Upper lobe of right lung (tissue), 1 donor: ENCODE measurements around the gene SORL1. TPM values are rescaled to one million over a fixed set of nuclear protein-coding genes. Genes with fewer than 3 reads are reported as not detected.
"Not testable (repeated sequence)": the region's sequence is repeated elsewhere in the genome, so short reads cannot be mapped to it uniquely, and the experiment has no call there.

Experiments
- ATAC-seq: fragments of 200-7000 bp; cut with Tn5 transposase; one replicate; pipeline ENCODE4 v1.9.1; 2020; ENCODE audit warnings: mild to moderate bottlenecking, moderate library complexity
- DNase-seq: peaks from one replicate; pipeline ENCODE4 v3.0.0-alpha.2; 2020
- H3K27ac ChIP-seq: fragments of 200-600 bp; one replicate; pipeline ENCODE4 v1.8.0; 2022
- H3K27me3 ChIP-seq: fragments of 200-600 bp; one replicate; pipeline ENCODE4 v1.8.0; 2022; ENCODE audit warnings: mild to moderate bottlenecking
- H3K36me3 ChIP-seq: fragments of 200-600 bp; one replicate; pipeline ENCODE4 v1.8.0; 2022
- H3K4me1 ChIP-seq: fragments of 200-600 bp; one replicate; pipeline ENCODE4 v1.8.0; 2022
- H3K4me3 ChIP-seq: fragments of 200-600 bp; one replicate; pipeline ENCODE4 v1.8.0; 2022; ENCODE audit warnings: mild to moderate bottlenecking
- H3K9me3 ChIP-seq: fragments of 200-600 bp; one replicate; pipeline ENCODE4 v1.8.0; 2022
- CTCF ChIP-seq: fragments of 200-600 bp; IDR thresholded peaks from one replicate; pipeline ENCODE4 v1.8.0; 2022; ENCODE audit warnings: antibody characterized with exemption
- intact Hi-C: fragments of 100-400 bp; cut with DNase I; formaldehyde crosslinking; loops from one replicate; pipeline ENCODE4 v1.11.0; 2022
- total RNA-seq: library from RNA; stranded (reverse); fragmentation: NEBNext Ultra II Directional; extraction: Animal tissue kit (Norgen Biotek cat#: 25700); gene quantifications from one replicate; pipeline ENCODE4 v1.2.1, GENCODE V29; 2021
- donor health status: DM: no; HTN: yes; CAD: no; lungs with severe emphysema.

The SORL1 gene
- total RNA-seq, 1 donor from 2014 or later = 48.3 TPM

- H3K36me3 ChIP-seq = no peaks in the 10 kb centered on the region
- no peaks in the 10 kb centered on the region for H3K9me3 ChIP-seq
- no peaks in the 10 kb centered on the region for H3K27me3 ChIP-seq
- H3K27ac ChIP-seq = no peak overlapping the region
- no peak for DNase-seq
- intact Hi-C loops = no loop called here
- peaks cover 13% of the 10 kb centered on the region for H3K4me1 ChIP-seq
- no peak for TF ChIP-seq CTCF
- no peak for ATAC-seq
- no peak overlapping the region for H3K4me3 ChIP-seq
Observed at GRCh38 chr11:121478895-121479697, 27.0 kb downstream of the SORL1 start.

DNA sequence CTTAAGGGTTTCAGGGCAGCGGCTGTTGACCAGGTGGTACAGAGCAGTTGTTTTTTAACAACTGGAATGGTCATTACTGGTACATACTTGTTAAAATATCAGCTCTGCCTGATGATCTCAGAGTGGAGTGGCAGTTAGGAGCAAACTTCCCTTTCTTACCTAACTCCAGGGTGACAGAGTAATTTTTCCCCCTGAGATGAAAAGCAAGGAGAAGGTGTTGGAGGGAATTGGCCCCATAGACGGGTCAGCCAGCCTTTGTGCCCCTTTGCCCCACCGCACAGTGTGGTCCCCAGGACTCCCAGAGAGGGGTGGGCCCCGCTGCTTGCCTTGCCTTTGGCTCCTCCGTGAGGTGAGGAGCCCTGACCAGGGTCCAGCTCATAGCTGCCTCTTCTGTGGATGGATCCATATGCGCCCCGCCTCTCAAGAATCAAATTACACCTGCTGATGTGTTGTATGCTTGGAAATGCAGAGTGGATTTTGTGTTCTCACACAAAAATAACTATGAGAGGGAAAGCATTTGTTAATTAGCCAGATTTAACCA, 27.7 kb downstream of the SORL1 start:
- intact Hi-C loops = no loop called here
- Histone ChIP-seq H3K27me3 (no peaks in the 10 kb centered on the region), H3K9me3 (no peaks in the 10 kb centered on the region), H3K4me3 (no peak overlapping the region), H3K4me1 (peaks cover 13% of the 10 kb centered on the region), H3K36me3 (no peaks in the 10 kb centered on the region), H3K27ac (no peak overlapping the region)
- no peak for TF ChIP-seq CTCF
- DNase-seq (no peak), ATAC-seq (no peak)

DNA sequence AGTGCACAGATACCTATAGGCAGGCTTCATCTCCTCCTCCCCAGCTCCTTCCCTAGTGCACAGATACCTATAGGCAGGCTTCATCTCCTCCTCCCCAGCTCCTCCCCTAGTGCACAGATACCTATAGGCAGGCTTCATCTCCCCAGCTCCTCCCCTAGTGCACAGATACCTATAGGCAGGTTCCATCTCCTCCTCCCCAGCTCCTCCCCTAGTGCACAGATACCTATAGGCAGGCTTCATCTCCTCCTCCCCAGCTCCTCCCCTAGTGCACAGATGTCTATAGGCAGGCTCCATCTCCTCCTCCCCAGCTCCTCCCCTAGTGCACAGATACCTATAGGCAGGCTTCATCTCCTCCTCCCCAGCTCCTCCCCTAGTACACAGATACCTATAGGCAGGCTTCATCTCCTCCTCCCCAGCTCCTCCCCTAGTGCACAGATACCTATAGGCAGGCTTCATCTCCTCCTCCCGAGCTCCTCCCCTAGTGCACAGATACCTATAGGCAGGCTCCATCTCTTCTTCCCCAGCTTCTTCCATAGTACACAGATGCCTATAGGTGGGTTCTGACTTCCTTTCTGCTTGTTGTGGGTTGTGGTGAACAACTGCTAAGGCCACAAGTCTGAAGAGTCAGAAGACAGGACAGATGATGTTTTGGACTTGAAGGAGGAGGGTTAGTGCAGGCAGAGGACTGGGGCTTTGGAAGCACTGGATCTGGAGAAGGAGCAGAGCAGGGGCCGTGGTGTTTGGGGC, 29.5 kb downstream of the SORL1 start:
- not testable (repeated sequence) for DNase-seq

DNA sequence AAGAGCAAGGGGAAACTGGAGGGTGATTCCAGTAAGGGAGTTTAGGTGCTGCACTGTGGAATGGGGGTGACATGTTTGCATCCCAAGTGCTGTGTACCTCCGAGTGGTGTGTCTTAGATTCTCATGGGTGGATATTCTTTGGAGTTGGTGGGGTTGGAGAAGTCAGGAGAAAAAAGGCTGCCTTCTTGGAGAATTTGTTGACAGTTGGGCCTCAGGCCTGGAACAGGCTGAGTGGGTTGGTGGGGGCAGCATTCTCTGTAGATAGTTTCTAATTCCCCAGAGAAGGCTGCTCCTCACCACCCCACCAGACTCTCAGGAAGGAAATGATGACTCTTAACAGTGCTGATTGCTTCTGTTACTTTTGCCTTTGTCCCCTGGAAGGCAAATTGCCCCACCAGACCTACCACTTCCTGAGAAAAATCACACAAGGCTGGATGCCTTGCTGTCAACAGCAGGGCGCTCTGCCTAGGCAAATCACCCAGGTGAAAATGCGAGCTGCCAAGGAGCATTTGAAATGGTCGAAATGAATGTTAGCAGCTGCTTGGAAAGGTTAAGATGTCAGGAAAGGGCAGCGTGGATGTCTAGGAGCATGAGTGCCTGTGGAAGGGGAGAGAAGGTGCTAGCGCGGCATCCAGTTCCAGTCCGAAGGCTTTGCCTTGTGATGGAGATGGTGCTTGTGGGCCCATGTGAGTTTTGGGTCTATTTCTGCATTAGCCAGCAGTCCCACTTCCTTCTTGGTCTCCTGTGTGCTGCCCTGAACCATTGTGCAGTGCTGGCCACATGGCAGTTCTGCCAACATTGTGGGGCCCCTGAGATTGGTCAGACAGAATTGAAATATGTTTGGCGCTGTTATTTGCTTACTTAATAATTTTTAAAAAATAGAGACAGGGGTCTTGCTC, 30.4 kb downstream of the SORL1 start:
- H3K9me3 ChIP-seq = no peaks in the 10 kb centered on the region
- peaks cover 13% of the 10 kb centered on the region for H3K4me1 ChIP-seq
- H3K27ac ChIP-seq = no peak overlapping the region
- intact Hi-C loops = no loop called here
- no peaks in the 10 kb centered on the region for H3K36me3 ChIP-seq
- peak; percentile 67 for ATAC-seq
- H3K4me3 ChIP-seq = no peak overlapping the region
- no peak for DNase-seq
- no peak for TF ChIP-seq CTCF
- no peaks in the 10 kb centered on the region for H3K27me3 ChIP-seq

More for the DNA sequence above, 29.5 kb downstream of the SORL1 start:
- ATAC-seq = peak; percentile 11
- intact Hi-C loops, H3K9me3 ChIP-seq, H3K4me3 ChIP-seq, H3K27me3 ChIP-seq, H3K36me3 ChIP-seq, H3K27ac ChIP-seq: not testable (repeated sequence)
- peaks cover 13% of the 10 kb centered on the region for H3K4me1 ChIP-seq

DNA sequence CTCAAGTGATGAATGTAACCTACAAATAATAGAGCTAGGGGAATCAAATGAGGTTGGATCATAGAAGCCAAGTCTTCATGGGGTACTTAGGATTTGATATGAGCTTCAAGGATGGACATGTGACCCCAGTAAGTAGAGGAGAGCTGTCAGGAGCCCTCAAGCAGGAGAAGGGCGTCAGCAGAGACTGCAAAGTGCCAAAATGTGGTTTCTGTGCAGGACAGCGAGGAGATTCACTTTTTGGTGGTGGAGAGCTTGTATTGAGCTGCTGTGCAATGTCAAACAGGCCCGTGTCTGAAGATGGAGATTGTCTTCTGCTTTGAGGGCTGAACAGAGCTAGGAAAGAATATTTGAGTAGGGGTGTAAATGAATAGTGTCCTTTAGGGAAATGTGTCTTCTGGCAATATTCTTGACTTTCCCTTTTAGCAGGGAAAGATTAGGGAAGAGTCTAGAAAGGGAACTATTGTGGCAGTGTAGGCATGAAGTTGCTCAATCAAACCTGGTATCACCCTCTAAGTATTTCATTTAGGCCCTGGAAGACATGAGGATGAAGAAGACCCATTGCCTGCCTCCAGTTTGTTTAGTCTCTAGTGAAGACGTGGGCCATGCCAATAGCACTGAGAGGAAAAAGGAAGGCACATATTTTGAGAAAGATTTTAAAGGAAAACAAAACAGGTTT, 31.8 kb downstream of the SORL1 start:
- intact Hi-C loops = no loop called here
- ATAC-seq (peak; percentile 51), DNase-seq (no peak)
- Histone ChIP-seq H3K27me3 (no peaks in the 10 kb centered on the region), H3K9me3 (no peaks in the 10 kb centered on the region), H3K4me3 (no peak overlapping the region), H3K27ac (no peak overlapping the region), H3K36me3 (no peaks in the 10 kb centered on the region), H3K4me1 (peaks cover 13% of the 10 kb centered on the region)
- no peak for TF ChIP-seq CTCF
